Breast epithelium (tissue), 3 donors: ENCODE results near the gene TOMT.

Experiments
- CTCF ChIP-seq, 3 donors: fragments of 450-650 bp; IDR thresholded peaks; one replicate each; pipeline ENCODE4 v1.5.1; 2016 to 2017; ENCODE audit warnings: antibody characterized with exemption in 3 of 3, mild to moderate bottlenecking in 3 of 3, moderate library complexity in 3 of 3
- POLR2AphosphoS5 ChIP-seq, 3 donors: sonication (generic); formaldehyde crosslinking; IDR thresholded peaks; one replicate each; pipeline ENCODE4 v1.6.1; 2017; ENCODE audit warnings: antibody characterized with exemption in 3 of 3

- TF ChIP-seq CTCF (IDR thresholded peaks at IDR 0.05) (no peak), POLR2AphosphoS5 (IDR thresholded peaks at IDR 0.05) (no peak)
Measured at GRCh38 chr11:72136684-72137262, 31.0 kb downstream of the TOMT start.
